GM19324 (cell line): ENCODE measurements around the gene HELQ.
"Not testable (repeated sequence)": the region's sequence is repeated elsewhere in the genome, so short reads cannot be mapped to it uniquely, and the experiment has no call there.

Source experiments
- ATAC-seq: cut with Tn5 transposase; IDR thresholded peaks from one replicate; pipeline ENCODE4 v1.9.1; 2021; ENCODE audit warnings: mild to moderate bottlenecking, moderate library complexity; ENCODE audit not compliant: unreplicated experiment, low FRiP score

The HELQ gene, protein sequence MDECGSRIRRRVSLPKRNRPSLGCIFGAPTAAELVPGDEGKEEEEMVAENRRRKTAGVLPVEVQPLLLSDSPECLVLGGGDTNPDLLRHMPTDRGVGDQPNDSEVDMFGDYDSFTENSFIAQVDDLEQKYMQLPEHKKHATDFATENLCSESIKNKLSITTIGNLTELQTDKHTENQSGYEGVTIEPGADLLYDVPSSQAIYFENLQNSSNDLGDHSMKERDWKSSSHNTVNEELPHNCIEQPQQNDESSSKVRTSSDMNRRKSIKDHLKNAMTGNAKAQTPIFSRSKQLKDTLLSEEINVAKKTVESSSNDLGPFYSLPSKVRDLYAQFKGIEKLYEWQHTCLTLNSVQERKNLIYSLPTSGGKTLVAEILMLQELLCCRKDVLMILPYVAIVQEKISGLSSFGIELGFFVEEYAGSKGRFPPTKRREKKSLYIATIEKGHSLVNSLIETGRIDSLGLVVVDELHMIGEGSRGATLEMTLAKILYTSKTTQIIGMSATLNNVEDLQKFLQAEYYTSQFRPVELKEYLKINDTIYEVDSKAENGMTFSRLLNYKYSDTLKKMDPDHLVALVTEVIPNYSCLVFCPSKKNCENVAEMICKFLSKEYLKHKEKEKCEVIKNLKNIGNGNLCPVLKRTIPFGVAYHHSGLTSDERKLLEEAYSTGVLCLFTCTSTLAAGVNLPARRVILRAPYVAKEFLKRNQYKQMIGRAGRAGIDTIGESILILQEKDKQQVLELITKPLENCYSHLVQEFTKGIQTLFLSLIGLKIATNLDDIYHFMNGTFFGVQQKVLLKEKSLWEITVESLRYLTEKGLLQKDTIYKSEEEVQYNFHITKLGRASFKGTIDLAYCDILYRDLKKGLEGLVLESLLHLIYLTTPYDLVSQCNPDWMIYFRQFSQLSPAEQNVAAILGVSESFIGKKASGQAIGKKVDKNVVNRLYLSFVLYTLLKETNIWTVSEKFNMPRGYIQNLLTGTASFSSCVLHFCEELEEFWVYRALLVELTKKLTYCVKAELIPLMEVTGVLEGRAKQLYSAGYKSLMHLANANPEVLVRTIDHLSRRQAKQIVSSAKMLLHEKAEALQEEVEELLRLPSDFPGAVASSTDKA

DNA sequence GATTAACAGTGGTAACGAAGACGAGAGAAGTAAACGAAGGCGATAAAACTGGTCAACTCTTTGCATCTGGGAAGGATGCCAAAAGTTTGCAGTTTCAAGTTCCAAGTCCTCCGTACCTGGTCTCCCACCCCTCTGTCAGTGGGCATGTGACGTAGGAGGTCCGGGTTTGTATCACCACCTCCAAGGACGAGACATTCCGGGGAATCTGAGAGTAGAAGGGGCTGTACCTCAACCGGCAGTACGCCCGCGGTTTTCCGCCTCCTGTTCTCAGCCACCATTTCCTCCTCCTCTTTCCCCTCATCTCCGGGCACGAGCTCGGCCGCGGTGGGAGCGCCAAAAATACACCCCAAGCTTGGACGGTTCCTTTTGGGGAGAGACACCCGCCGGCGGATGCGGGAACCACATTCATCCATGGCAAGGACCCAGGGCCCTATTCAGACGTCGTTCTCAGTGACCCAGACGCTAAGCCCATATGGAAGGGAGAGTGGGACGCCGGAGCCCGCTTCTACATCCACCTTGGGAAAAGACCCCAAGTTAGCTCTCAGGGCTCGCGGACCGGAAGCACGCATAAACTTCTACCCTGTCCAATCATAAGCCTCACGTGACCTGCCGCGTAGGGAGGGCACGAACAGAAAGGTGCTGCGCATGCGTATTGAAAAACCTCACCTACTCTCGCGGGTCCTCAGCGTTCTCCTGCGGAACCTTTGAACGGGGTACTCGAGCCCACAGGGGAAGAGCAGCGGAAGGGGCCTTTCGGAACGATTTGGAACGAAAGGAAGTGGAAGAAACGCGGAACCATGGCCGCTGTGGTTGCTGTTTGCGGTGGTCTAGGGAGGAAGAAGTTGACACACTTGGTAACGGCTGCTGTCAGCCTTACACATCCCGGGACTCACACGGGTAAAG is at the start of gene HELQ, which contains the start of gene MRPS18C:
Gene HELQ, minus strand, starts transcription at position 543 of the 903 bp plus-strand sequence. Its CDS starts 130 bp downstream, at position 413.
Gene MRPS18C, plus strand, starts transcription at position 778 of the 903 bp plus-strand sequence. Its CDS starts 20 bp downstream, at position 798.
- peak; percentile 98 for ATAC-seq

GRCh38 chr4:83504996-83505395 is 49.4 kb upstream of the HELQ start:
- ATAC-seq: no peak

DNA sequence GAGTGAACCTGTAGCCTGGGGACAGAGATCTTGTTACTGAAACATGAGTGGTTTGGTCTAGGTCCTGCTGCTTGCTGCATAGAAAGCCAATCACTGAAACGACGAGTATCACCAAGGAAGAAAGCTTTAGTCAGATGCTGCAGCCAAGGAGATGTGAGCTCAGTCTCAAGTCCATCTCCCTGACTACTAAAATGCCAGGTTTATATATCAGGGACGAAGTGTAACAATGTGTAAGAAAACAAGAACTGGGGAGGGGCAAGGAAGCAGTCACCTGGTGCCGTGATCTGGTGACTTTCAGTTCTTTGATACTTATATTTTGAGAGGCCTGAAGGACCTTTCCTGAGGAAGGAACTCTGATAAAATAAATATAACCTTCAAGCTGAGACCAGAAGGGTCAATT is 48.9 kb upstream of the HELQ start:
- ATAC-seq: no peak

DNA sequence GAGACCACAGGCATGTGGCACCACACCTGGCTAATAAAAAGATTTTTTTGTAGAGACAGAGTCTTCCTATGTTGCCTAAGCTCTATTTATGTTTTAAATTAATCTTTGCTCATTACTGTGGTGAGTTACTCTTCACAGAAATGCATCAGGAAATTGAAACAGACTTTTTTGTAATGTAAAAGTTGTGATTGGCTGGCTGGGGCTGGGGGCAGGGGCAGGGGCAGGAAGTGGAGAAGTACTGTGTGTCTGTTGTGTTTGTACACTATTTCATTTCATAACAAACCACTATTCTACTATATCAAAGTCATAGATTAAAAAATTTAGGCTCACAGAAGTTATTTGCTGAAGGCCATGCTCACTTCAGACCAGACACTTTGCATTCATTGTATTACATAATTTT is 48.4 kb upstream of the HELQ start:
- no peak for ATAC-seq

GRCh38 chr4:83501671-83502070 is 46.0 kb upstream of the HELQ start:
- not testable (repeated sequence) for ATAC-seq

DNA sequence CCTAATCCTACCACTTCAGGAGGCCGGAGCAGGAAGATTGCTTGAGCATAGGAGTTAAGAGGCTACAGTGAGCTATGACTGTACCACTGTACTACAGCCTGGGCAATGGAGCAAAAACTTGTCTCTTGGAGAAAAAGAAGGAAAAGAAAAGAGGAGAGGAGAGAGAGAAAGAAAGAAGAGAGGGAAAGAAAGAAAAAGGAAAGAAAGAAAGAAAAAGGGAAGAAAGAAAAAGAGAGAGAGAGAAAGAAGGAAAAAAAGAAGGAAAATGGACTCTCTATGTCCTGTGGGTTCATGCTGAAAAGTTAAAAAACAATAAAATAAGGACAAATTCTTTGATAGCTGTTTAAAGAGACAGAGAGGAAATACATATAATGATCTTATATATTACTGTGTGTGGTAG is 42.6 kb upstream of the HELQ start:
- ATAC-seq: no peak

DNA sequence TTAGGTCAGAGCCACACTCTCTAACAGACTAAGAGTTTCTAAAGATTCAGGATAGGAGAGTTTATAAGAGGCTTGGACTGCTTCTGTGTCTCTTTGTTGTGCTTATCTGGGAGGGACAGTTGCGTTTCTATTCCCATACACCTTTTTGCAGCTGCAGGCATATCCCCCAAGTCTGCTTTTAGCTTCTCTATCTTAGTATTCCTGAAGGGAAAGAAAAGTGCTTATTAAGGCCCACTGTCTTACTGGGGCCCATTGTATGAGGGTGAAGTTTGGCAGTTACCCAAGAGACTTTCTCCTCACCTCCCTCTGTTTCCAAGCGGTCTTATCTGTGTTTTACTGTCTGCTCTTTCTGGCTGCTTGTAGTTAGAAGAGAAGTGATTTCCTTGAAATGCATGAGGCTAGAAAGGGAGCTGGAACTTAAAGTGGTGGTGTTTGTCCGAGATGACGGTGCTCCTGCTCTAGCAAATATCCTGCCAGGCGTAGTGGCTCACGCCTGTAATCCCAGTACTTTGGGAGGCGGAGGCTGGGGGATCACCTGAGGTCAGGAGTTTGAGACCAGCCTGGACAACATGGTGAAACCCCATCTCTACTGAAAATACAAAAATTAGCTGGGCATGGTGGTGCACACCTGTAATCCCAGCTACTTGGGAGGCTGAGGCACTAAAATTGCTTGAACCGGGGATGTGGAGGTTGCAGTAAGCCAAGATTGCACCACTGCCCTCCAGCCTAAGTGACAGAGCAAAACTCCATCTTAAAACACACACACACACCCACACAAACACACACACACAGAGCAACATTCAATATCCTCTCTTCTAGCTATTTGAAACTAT is 40.7 kb upstream of the HELQ start:
- not testable (repeated sequence) for ATAC-seq

DNA sequence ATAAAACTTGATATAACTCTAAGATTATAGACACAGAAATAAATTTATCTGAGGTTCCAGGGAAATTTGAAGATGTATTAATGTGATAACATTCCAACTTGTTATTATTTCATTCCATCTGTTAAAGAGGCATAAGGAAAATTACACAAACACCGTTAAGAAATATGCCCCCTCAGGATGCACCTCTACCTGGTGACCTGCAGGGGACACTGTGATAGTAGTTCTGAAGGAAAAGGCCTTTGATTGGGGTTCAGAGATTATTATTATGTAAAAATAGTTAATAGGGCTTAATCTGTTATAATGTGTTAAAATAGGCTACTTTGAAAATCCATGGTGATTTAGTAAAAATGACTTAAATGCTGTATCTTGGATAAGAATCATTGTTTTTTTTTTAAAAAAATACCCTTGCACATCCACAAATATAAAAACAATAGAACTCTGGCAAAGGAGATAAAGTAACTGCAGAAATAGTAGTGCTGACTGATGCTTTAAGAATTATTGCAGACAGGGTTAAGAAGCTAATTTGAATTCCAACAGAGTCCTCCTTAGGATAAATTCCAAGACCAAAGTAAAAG is 35.3 kb upstream of the HELQ start:
- no peak for ATAC-seq

DNA sequence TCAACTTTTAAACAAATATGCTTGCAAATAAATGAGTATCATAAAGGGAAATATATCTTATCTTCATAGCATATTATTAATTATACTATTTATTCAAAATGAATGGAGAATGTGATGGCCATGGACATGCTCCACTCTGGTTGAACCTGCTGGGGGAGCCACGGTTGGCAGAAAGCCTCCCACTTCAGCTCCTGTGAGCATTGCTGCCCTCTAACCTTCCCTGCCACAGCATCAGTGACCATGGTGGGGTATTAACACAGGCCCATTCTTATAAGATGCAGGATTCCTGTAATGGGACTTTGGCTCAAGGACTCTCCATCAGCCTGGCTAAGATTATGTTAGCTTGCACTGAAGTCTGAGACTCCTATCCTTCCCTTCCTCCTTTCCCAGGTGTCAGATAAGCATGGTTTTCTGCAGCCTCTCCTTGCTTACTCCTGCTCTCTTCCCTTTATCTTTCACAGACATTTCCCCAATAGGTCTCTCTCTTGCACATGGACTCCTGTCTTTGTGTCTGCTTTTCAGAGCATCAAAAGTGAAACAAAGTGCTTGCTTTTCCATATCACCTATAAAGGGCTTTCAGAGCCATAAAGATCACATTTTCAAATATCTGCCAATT is 34.2 kb upstream of the HELQ start:
- ATAC-seq: no peak

GRCh38 chr4:83486457-83487129 is 31.0 kb upstream of the HELQ start:
- no peak for ATAC-seq

DNA sequence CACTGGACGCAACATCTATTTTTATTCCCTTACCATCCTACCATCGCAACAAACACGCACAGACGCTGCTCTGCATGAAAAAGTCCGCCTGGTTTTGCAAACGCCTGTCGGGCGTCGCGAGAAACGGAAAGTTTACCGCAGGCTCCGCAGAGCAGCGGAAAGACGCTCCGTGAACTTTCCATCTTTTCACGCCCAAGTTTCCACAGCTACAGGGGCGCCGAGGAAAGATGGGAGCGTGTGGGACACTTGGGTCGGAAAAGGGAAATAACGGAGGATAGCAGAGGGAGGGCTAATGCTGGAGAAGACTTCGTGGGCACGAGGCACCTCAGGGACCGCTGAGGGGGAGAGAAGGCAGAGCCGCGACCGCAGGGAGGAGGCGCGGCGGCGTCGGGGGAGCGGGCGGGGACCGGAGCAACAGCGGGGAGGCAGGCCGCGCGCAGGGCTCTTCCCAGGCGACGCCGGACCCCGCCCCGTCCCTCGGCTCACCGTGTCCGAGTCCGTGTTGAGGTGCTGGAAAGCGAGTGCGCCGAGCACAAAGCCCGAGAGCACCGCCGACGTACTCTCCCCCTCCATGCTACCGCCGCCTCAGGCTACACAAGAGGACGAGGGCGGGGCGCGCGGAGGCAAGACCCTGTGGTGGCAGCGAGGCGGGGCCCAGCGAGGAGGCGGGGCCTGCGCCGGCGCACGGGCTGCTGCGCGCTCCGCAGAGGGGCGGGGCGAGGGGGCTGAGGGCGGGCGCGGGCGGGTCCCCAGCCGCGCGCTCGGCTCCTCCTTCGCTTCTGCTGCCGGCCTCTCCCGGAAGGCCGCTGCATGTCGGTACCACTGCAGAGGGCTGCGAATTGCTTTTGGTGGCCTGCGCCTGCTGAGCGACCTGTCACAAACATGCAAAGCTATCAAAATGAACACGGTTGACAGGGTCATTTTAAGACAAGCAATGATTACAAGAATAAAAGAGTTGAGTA is 29.2 kb upstream of the HELQ start, which contains the start of gene ABRAXAS1:
Gene ABRAXAS1, minus strand, starts transcription at position 601 of the 962 bp plus-strand sequence. Its CDS starts 28 bp downstream, at position 573.
- peak; percentile 98 for ATAC-seq

DNA sequence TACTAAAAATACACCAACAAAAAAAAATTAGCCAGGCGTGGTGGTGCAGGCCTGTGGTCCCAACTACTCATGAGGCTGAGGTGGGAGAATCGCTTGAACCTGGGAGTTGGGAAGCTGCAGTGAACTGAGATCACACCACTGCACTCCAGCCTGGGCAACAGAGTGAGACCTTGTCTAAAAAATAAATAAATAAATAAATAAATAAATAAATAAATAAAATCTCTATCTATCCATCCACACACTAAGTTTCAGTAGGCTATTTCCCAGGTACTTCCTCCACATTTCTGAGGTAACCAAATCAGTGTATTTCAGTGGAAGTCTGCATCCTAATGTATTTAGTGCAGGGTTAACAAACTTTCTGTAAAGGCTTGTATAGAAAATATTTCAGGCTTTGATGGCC is 18.3 kb upstream of the HELQ start:
- ATAC-seq: no peak

DNA sequence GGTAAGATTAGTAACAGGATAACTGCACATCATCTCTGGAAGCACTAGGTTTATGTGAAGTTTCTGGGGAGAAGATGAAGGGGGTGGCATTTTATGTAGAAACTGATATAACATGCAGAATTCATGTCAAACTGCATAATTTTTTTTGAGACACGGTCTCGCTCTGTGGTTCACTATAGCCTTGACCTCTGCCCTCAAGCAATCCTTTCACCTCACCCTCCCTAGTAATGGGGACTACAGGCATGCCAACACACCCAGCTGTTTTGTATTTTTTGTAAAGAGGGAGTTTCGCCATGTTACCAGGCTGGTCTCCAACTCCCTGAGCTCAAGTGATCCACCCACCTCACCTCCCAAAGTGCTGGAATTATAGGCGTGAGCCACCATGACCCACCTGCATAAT is 17.8 kb upstream of the HELQ start:
- ATAC-seq: no peak

- no peak for ATAC-seq
These were observed 520 bp upstream of the HELQ start for GRCh38 chr4:83456184-83456501.

GRCh38 chr4:83454686-83455085 is 937 bp downstream of the HELQ start:
- no peak for ATAC-seq

DNA sequence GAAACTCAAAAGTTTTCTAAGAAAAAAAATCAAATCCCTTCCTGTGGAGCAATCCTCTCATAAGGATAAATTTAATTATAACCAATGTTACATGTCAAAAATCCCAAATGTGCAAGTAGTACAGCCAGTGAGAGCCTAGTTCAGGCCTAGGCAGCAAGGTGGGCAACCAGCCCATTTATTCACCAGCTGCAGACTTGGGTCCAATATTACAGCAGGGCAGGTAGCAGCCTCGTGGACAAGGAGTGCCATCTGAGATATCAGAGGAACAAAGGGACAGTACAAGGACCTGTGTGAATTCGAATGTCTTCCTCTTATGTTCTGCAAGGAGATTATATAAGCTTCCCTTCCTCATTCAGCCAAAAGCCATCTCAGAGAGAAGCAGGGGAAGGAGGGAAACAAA is 6.6 kb downstream of the HELQ start:
- ATAC-seq: no peak

DNA sequence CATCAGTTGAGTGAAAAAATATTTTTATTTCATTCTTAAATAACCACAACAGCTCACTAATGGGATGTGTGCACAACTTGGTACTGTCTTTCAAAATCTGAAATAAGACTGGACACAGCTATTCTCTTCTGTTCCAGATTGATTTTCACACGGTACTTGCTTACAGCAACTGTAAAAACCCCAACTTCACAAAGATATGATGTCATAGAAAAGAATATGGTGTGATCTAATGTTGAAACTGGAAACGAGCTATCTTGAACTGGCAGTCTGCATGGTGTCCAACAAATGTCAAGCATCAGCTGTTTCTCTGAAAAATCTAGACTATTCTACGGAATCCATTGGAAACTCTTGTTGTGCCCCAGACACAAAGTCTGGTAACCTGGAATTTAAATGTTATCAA is 14.7 kb downstream of the HELQ start:
- no peak for ATAC-seq
